ENCODE data around the gene TJP3.

The TJP3 gene

DNA sequence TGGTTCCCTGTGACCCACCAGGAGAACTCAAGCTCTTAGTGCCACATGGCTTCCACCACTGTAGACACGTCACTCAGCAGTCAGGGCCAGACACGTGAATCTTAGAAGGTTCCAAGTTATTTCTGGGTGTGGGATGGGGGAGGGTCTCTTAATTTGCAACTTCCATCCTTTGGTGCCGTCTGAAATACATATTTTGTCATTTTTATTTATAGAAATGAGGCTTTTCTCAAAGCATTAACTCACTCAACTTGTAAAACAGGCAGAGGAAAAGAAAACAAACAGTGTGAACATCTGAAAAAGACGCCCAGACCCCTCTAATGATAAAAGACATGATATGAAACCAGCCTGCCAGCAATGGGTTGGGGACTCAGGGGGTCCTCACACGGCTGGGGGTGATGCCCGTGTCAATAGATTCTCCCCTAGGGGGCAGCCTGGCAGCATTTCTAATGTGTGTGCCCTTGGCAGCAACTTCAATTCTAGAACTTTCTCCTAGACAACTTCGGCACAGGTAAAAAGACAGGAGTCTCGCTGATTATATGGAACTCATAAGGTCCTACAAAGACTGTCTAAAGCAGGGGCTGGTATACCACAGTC is 23.3 kb upstream of the TJP3 start:
- Histone ChIP-seq H3K4me2 (ENCODE audit: low read length) (peak overlapping the region; percentile 76), H3K27me3 (ENCODE audit: control insufficient read depth, low read length) (peaks cover 6% of the 10 kb centered on the region), H3K9me2 (replicated peaks; ENCODE audit: control insufficient read depth, low read length) (no peaks in the 10 kb centered on the region), H3K36me3 (ENCODE audit: control insufficient read depth, low read length) (no peaks in the 10 kb centered on the region), H3K4me1 (ENCODE audit: control insufficient read depth, low read length) (peaks cover 40% of the 10 kb centered on the region), H3K27ac (ENCODE audit: low read depth, low read length) (no peak overlapping the region), H3K4me3 (ENCODE audit: low read length) (peak overlapping the region; percentile 56; the same call in 1 of the 2 replicates), H3K79me2 (ENCODE audit: control insufficient read depth, low read length) (peaks cover 12% of the 10 kb centered on the region), H3K9me3 (ENCODE audit: control insufficient read depth, insufficient read depth, low read length) (no peaks in the 10 kb centered on the region), H4K20me1 (ENCODE audit: control insufficient read depth, insufficient read depth, low read depth, low read length) (peaks cover 30% of the 10 kb centered on the region), H3F3A (ENCODE audit: control insufficient read depth, insufficient read depth) (peaks cover 7% of the 10 kb centered on the region; the same call in 1 of the 2 replicates)
- TF ChIP-seq CTCF (IDR thresholded peaks at IDR 0.05; ENCODE audit: low read depth, low read length, poor library complexity, severe bottlenecking) (peak; percentile 65), EZH2phosphoT487 (IDR thresholded peaks at IDR 0.05; ENCODE audit: borderline replicate concordance, low read length) (no peak)

- Histone ChIP-seq H3K4me2 (ENCODE audit: low read length) (peak overlapping the region; percentile 65), H3K79me2 (ENCODE audit: control insufficient read depth, low read length) (peaks cover 12% of the 10 kb centered on the region), H3K4me3 (ENCODE audit: low read length) (peak overlapping the region; percentile 50), H3F3A (ENCODE audit: control insufficient read depth, insufficient read depth) (peaks cover 7% of the 10 kb centered on the region; the same call in 1 of the 2 replicates), H3K4me1 (ENCODE audit: control insufficient read depth, low read length) (peaks cover 40% of the 10 kb centered on the region), H3K27me3 (ENCODE audit: control insufficient read depth, low read length) (peaks cover 6% of the 10 kb centered on the region), H3K27ac (ENCODE audit: low read depth, low read length) (no peak overlapping the region), H3K36me3 (ENCODE audit: control insufficient read depth, low read length) (no peaks in the 10 kb centered on the region), H3K9me2 (replicated peaks; ENCODE audit: control insufficient read depth, low read length) (no peaks in the 10 kb centered on the region), H3K9me3 (ENCODE audit: control insufficient read depth, insufficient read depth, low read length) (no peaks in the 10 kb centered on the region), H4K20me1 (ENCODE audit: control insufficient read depth, insufficient read depth, low read depth, low read length) (peaks cover 28% of the 10 kb centered on the region)
- no peak for TF ChIP-seq EZH2phosphoT487 (IDR thresholded peaks at IDR 0.05; ENCODE audit: borderline replicate concordance, low read length)
Measured at GRCh38 chr19:3687393-3687773, 20.8 kb upstream of the TJP3 start.

DNA sequence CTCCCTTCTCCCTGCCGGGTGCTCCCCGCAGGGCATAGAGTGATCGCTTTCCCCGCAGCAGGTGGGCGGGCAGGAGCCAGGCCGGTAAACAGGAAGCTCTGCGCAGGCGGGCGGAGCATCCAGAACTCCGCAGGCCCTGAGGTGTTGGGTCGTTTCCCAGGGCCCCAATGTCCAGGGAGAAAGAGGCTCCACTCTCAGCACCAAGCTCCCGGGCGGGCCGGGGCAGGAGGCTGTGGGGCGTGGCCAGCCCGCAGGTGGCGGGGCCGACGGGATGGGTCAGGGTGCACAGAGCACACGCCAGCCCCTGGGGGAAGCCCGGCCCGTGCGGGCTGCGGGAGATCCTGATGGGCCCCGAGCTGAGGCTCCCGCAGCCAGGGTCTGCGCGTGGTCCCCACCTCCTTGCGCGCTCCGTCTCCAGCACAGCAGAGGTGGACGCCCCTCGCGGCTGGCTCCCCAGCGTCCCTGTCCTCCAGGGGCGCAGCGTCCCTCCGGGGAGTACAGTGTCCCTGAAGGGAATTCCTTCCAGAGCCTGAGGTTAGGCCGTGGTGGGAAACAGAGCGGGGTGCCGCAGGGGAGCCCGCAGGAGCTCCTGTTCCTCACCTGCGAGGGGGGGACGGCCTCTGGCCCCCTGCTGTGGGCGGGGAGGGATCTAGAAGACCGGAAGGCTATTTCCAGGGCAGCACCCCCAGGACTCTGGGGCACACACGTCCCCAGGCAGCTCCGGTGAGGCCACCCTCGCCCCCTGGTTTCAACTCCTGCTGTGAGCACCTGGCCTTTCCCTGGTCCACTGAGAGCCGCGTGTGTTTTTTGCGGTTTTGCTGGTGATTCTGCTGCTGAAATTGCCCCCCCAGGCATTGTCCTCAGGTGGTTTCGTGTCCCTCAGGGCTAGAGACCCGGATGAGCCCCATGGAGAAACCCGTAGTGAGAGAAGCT is 20.1 kb upstream of the TJP3 start:
- Histone ChIP-seq H3K4me1 (ENCODE audit: control insufficient read depth, low read length) (peaks cover 38% of the 10 kb centered on the region), H4K20me1 (ENCODE audit: control insufficient read depth, insufficient read depth, low read depth, low read length) (peaks cover 28% of the 10 kb centered on the region), H3K27me3 (ENCODE audit: control insufficient read depth, low read length) (peaks cover 6% of the 10 kb centered on the region), H3F3A (ENCODE audit: control insufficient read depth, insufficient read depth) (peaks cover 7% of the 10 kb centered on the region; the same call in 1 of the 2 replicates), H3K79me2 (ENCODE audit: control insufficient read depth, low read length) (peaks cover 12% of the 10 kb centered on the region), H3K9me2 (replicated peaks; ENCODE audit: control insufficient read depth, low read length) (no peaks in the 10 kb centered on the region), H3K36me3 (ENCODE audit: control insufficient read depth, low read length) (no peaks in the 10 kb centered on the region), H3K27ac (ENCODE audit: low read depth, low read length) (no peak overlapping the region), H3K4me3 (ENCODE audit: low read length) (peak overlapping the region; percentile 50), H3K9me3 (ENCODE audit: control insufficient read depth, insufficient read depth, low read length) (no peaks in the 10 kb centered on the region), H3K4me2 (ENCODE audit: low read length) (peak overlapping the region; percentile 65)
- TF ChIP-seq EZH2phosphoT487 (IDR thresholded peaks at IDR 0.05; ENCODE audit: borderline replicate concordance, low read length), result no peak
- TF ChIP-seq CTCF (IDR thresholded peaks at IDR 0.05; ENCODE audit: low read depth, low read length, poor library complexity, severe bottlenecking), result no peak

Data from DOHH2 (cell line).